Measurements from ENCODE around the gene VOPP1.

DNA sequence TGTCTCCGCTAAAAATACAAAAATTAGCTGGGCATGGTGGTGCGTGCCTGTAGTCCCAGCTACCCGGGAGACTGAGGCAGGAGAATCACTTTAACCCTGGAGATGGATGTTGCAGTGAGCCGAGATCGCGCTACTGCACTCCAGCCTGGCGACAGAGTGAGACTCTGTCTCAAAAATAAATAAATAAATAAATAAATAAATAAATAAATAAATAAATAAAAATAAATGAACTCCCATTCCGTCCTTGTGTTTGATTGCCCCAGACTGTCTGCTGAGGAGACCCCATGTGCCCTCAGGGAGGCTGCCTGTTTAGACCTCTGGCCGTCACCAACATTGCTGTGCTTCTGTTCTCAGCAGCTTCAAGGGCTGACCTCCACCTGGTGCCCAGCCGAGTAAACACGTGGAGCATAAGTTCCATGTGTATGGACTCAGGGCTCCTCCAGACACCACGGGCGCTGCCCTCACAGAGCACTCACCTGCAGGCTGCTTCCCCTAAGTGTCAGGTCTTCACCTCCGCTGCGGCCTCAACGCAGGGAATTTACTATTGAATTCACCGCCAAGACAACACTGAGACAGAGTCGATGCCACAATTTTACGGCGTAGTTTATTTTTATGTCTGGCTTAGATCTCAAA lies 32.0 kb downstream of the VOPP1 start:
- TF ChIP-seq, protein P1, sequence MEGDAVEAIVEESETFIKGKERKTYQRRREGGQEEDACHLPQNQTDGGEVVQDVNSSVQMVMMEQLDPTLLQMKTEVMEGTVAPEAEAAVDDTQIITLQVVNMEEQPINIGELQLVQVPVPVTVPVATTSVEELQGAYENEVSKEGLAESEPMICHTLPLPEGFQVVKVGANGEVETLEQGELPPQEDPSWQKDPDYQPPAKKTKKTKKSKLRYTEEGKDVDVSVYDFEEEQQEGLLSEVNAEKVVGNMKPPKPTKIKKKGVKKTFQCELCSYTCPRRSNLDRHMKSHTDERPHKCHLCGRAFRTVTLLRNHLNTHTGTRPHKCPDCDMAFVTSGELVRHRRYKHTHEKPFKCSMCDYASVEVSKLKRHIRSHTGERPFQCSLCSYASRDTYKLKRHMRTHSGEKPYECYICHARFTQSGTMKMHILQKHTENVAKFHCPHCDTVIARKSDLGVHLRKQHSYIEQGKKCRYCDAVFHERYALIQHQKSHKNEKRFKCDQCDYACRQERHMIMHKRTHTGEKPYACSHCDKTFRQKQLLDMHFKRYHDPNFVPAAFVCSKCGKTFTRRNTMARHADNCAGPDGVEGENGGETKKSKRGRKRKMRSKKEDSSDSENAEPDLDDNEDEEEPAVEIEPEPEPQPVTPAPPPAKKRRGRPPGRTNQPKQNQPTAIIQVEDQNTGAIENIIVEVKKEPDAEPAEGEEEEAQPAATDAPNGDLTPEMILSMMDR (IDR thresholded peaks at IDR 0.05; ENCODE audit: insufficient read depth, low read length, poor library complexity, severe bottlenecking), result no peak
- no peak for TF ChIP-seq EZH2phosphoT487 (conservative IDR thresholded peaks at IDR 0.05; ENCODE audit: low read length)
